ENCODE measurements around the gene RALGAPA2.

DNA sequence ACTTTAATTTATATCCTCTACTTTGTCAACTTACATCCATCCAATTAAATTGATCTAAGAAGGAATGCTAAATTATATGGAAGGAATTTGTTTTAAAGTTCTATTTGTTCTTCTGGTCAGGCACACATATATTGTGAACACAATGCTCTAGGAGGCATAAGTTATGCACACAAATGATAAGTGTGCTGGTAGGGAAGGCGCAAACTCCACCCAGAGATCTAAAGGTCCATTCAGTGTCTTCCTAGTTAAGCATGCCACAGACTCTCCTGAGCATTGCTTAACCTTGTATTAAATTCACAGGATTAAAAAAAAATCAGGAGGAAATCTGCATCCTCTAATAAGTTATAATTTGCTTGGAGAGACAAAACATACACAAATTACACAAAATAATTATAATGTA lies 127.3 kb downstream of the RALGAPA2 start:
- TF ChIP-seq, protein P1, sequence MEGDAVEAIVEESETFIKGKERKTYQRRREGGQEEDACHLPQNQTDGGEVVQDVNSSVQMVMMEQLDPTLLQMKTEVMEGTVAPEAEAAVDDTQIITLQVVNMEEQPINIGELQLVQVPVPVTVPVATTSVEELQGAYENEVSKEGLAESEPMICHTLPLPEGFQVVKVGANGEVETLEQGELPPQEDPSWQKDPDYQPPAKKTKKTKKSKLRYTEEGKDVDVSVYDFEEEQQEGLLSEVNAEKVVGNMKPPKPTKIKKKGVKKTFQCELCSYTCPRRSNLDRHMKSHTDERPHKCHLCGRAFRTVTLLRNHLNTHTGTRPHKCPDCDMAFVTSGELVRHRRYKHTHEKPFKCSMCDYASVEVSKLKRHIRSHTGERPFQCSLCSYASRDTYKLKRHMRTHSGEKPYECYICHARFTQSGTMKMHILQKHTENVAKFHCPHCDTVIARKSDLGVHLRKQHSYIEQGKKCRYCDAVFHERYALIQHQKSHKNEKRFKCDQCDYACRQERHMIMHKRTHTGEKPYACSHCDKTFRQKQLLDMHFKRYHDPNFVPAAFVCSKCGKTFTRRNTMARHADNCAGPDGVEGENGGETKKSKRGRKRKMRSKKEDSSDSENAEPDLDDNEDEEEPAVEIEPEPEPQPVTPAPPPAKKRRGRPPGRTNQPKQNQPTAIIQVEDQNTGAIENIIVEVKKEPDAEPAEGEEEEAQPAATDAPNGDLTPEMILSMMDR (IDR thresholded peaks at IDR 0.05) = no peak
- no peak for TF ChIP-seq POLR2A (IDR thresholded peaks at IDR 0.05)

All from breast epithelium (tissue), 3 donors.